NCI-H2107 (cell line): ENCODE results near the gene INAFM2.
A peak's percentile ranks its signal among the peaks of the same experiment; 100 is the strongest.

ENCODE experiments used
- DNase-seq: peaks from one replicate; lab custom pipeline; 2025; lab: John Stamatoyannopoulos, UW

The INAFM2 gene

GRCh38 chr15:40344631-40345120 lies 21.2 kb downstream of the INAFM2 start:
- no peak for DNase-seq

GRCh38 chr15:40345225-40345866 lies 21.9 kb downstream of the INAFM2 start:
- DNase-seq = no peak

- no peak for DNase-seq
Observed at GRCh38 chr15:40345867-40346578, 22.5 kb downstream of the INAFM2 start.

- DNase-seq = no peak
Observed at GRCh38 chr15:40346579-40347558, 23.4 kb downstream of the INAFM2 start.

- DNase-seq = no peak
Observed at GRCh38 chr15:40347559-40348473, 24.3 kb downstream of the INAFM2 start.

- DNase-seq = no peak
Observed at GRCh38 chr15:40348474-40348870, 25.0 kb downstream of the INAFM2 start.

- no peak for DNase-seq
Observed at GRCh38 chr15:40349163-40349562, 25.7 kb downstream of the INAFM2 start.

GRCh38 chr15:40352281-40352901 lies 28.9 kb downstream of the INAFM2 start:
- DNase-seq = no peak

GRCh38 chr15:40353697-40354096 lies 30.2 kb downstream of the INAFM2 start:
- no peak for DNase-seq

GRCh38 chr15:40354408-40355171 lies 31.1 kb downstream of the INAFM2 start:
- no peak for DNase-seq

GRCh38 chr15:40355976-40356585 lies 32.6 kb downstream of the INAFM2 start:
- DNase-seq = no peak

- no peak for DNase-seq
Observed at GRCh38 chr15:40357246-40357645, 33.8 kb downstream of the INAFM2 start.

GRCh38 chr15:40357723-40358470 lies 34.4 kb downstream of the INAFM2 start, which contains the start of gene DISP2:
Gene DISP2, plus strand, starts transcription at chr15:40358219. Its CDS starts 103 bp downstream, at chr15:40358322.
- DNase-seq = peak; percentile 28

- no peak for DNase-seq
Observed at GRCh38 chr15:40358471-40359353, 35.2 kb downstream of the INAFM2 start.

- no peak for DNase-seq
Observed at GRCh38 chr15:40360015-40360414, 36.5 kb downstream of the INAFM2 start.

GRCh38 chr15:40361640-40362039 lies 38.1 kb downstream of the INAFM2 start:
- DNase-seq = no peak

- DNase-seq = no peak
Observed at GRCh38 chr15:40363611-40364010, 40.1 kb downstream of the INAFM2 start.

GRCh38 chr15:40364251-40364650 lies 40.8 kb downstream of the INAFM2 start:
- no peak for DNase-seq
